HEK293 (cell line): Measurements from ENCODE around the gene NSUN4.
A peak's percentile ranks its signal among the peaks of the same experiment; 100 is the strongest.

Experiments used
- CTCF ChIP-seq: fragments of 450-650 bp; formaldehyde crosslinking; IDR thresholded peaks from 2 replicates; pipeline ENCODE4 v1.5.1; 2016; ENCODE audit warnings: missing biosample characterization, missing genetic modification characterization
- HOXA7 ChIP-seq: sonication (generic); formaldehyde crosslinking; IDR thresholded peaks from 2 replicates; pipeline ENCODE4 v1.8.1; 2022; ENCODE audit warnings: missing genetic modification reagents, borderline replicate concordance
- KLF1 ChIP-seq: fragments of 450-650 bp; formaldehyde crosslinking; IDR thresholded peaks from 2 replicates; pipeline ENCODE4 v1.5.1; 2016; ENCODE audit warnings: missing biosample characterization, missing genetic modification characterization
- REPIN1 ChIP-seq: fragments of 450-650 bp; formaldehyde crosslinking; IDR thresholded peaks from 2 replicates; pipeline ENCODE4 v1.5.1; 2017; ENCODE audit warnings: missing biosample characterization, missing genetic modification characterization, low read depth
- SCRT1 ChIP-seq: fragments of 450-650 bp; formaldehyde crosslinking; IDR thresholded peaks from 2 replicates; pipeline ENCODE4 v1.5.1; 2016; ENCODE audit warnings: missing biosample characterization, missing genetic modification characterization, borderline replicate concordance
- YY2 ChIP-seq: fragments of 450-650 bp; formaldehyde crosslinking; IDR thresholded peaks from 2 replicates; pipeline ENCODE4 v1.5.1; 2016; ENCODE audit warnings: missing biosample characterization, missing genetic modification characterization
- ZBTB17 ChIP-seq: fragments of 450-650 bp; formaldehyde crosslinking; IDR thresholded peaks from 2 replicates; pipeline ENCODE4 v1.5.1; 2016; ENCODE audit warnings: missing biosample characterization, missing genetic modification characterization
- ZBTB26 ChIP-seq: fragments of 450-650 bp; formaldehyde crosslinking; optimal IDR thresholded peaks from 2 replicates; pipeline ENCODE3; 2016; ENCODE audit warnings: missing biosample characterization, mild to moderate bottlenecking, missing genetic modification characterization
- ZBTB49 ChIP-seq: fragments of 450-650 bp; formaldehyde crosslinking; IDR thresholded peaks from 2 replicates; pipeline ENCODE4 v1.5.1; 2016; ENCODE audit warnings: missing biosample characterization, missing genetic modification characterization, low read depth
- ZNF132 ChIP-seq: fragments of 450-650 bp; formaldehyde crosslinking; IDR thresholded peaks from 2 replicates; pipeline ENCODE4 v1.5.1; 2017; ENCODE audit warnings: missing biosample characterization, missing genetic modification characterization, borderline replicate concordance
- ZNF133 ChIP-seq: fragments of 450-650 bp; formaldehyde crosslinking; IDR thresholded peaks from 2 replicates; pipeline ENCODE4 v1.5.1; 2016; ENCODE audit warnings: missing biosample characterization, missing genetic modification characterization
- ZNF138 ChIP-seq: fragments of 450-650 bp; formaldehyde crosslinking; IDR thresholded peaks from 2 replicates; pipeline ENCODE4 v1.5.1; 2016; ENCODE audit warnings: missing biosample characterization, missing genetic modification characterization, borderline replicate concordance
- ZNF148 ChIP-seq: fragments of 450-650 bp; formaldehyde crosslinking; IDR thresholded peaks from 2 replicates; pipeline ENCODE4 v1.5.0; 2017; ENCODE audit warnings: missing biosample characterization, missing genetic modification characterization, borderline replicate concordance
- ZNF16 ChIP-seq: fragments of 450-650 bp; formaldehyde crosslinking; IDR thresholded peaks from 2 replicates; pipeline ENCODE4 v1.5.1; 2016; ENCODE audit warnings: low read depth, missing biosample characterization, missing genetic modification characterization
- ZNF184 ChIP-seq: fragments of 450-650 bp; IDR thresholded peaks from 2 replicates; pipeline ENCODE4 v1.5.1; 2018; ENCODE audit warnings: missing biosample characterization, mild to moderate bottlenecking, missing genetic modification characterization
- ZNF19 ChIP-seq: fragments of 450-650 bp; formaldehyde crosslinking; IDR thresholded peaks from 2 replicates; pipeline ENCODE4; 2016; ENCODE audit warnings: missing biosample characterization, missing genetic modification characterization, low read depth
- ZNF202 ChIP-seq: fragments of 450-650 bp; formaldehyde crosslinking; IDR thresholded peaks from 2 replicates; pipeline ENCODE4 v1.5.1; 2016; ENCODE audit warnings: missing biosample characterization, missing genetic modification characterization, borderline replicate concordance
- ZNF214 ChIP-seq: fragments of 450-650 bp; formaldehyde crosslinking; IDR thresholded peaks from 2 replicates; pipeline ENCODE4 v1.5.1; 2017; ENCODE audit warnings: missing biosample characterization, mild to moderate bottlenecking, missing genetic modification characterization, borderline replicate concordance
- ZNF24 ChIP-seq: fragments of 450-650 bp; formaldehyde crosslinking; IDR thresholded peaks from 2 replicates; pipeline ENCODE4 v1.5.1; 2016; ENCODE audit warnings: missing biosample characterization, missing genetic modification characterization
- ZNF274 ChIP-seq, 2 experiments: fragments of 200-500 bp in 1 of 2; fragments of 450-650 bp in 1 of 2; sonication (Bioruptor generic) in 1 of 2; formaldehyde crosslinking in 1 of 2; IDR thresholded peaks; 2 replicates each; pipeline versions ENCODE4 v1.5.1 to v1.6.1; 2014 to 2016; ENCODE audit warnings: borderline replicate concordance in 1 of 2, inconsistent platforms in 1 of 2, low read length in 1 of 2, missing biosample characterization in 1 of 2, missing genetic modification characterization in 1 of 2
- ZNF311 ChIP-seq: fragments of 450-650 bp; formaldehyde crosslinking; IDR thresholded peaks from 2 replicates; pipeline ENCODE4 v1.5.1; 2017; ENCODE audit warnings: missing biosample characterization, missing genetic modification characterization, borderline replicate concordance
- ZNF391 ChIP-seq: fragments of 450-650 bp; formaldehyde crosslinking; IDR thresholded peaks from 2 replicates; pipeline ENCODE4 v1.5.1; 2016; ENCODE audit warnings: low read depth, missing biosample characterization, missing genetic modification characterization, borderline replicate concordance
- ZNF514 ChIP-seq: fragments of 450-650 bp; formaldehyde crosslinking; IDR thresholded peaks from 2 replicates; pipeline ENCODE4 v1.5.1; 2016; ENCODE audit warnings: missing biosample characterization, missing genetic modification characterization
- ZNF521 ChIP-seq: fragments of 450-650 bp; formaldehyde crosslinking; IDR thresholded peaks from 2 replicates; pipeline ENCODE4 v1.5.1; 2017; ENCODE audit warnings: missing biosample characterization, mild to moderate bottlenecking, missing genetic modification characterization
- ZNF549 ChIP-seq: fragments of 450-650 bp; IDR thresholded peaks from 2 replicates; pipeline ENCODE4 v1.5.1; 2018; ENCODE audit warnings: missing biosample characterization, missing genetic modification characterization, mild to moderate bottlenecking, inconsistent platforms, moderate library complexity
- ZNF560 ChIP-seq: fragments of 450-650 bp; formaldehyde crosslinking; IDR thresholded peaks from 2 replicates; pipeline ENCODE4 v1.5.1; 2017; ENCODE audit warnings: missing biosample characterization, missing genetic modification characterization, borderline replicate concordance
- ZNF571 ChIP-seq: fragments of 450-650 bp; formaldehyde crosslinking; IDR thresholded peaks from 2 replicates; pipeline ENCODE4 v1.5.0; 2017; ENCODE audit warnings: missing biosample characterization, missing genetic modification characterization
- ZNF624 ChIP-seq: fragments of 450-650 bp; formaldehyde crosslinking; IDR thresholded peaks from 2 replicates; pipeline ENCODE4 v1.5.1; 2017; ENCODE audit warnings: missing biosample characterization, missing genetic modification characterization
- ZNF654 ChIP-seq: fragments of 450-650 bp; formaldehyde crosslinking; IDR thresholded peaks from 2 replicates; pipeline ENCODE4 v1.5.1; 2016; ENCODE audit warnings: low read depth, missing biosample characterization, missing genetic modification characterization
- ZNF76 ChIP-seq: fragments of 450-650 bp; formaldehyde crosslinking; IDR thresholded peaks from 2 replicates; pipeline ENCODE4; 2016; ENCODE audit warnings: low read depth, missing biosample characterization, missing genetic modification characterization, borderline replicate concordance
- ZNF768 ChIP-seq: fragments of 450-650 bp; formaldehyde crosslinking; IDR thresholded peaks from 2 replicates; pipeline ENCODE4 v1.5.1; 2018; ENCODE audit warnings: missing biosample characterization, mild to moderate bottlenecking, missing genetic modification characterization
- ZNF785 ChIP-seq: fragments of 450-650 bp; formaldehyde crosslinking; IDR thresholded peaks from 2 replicates; pipeline ENCODE4 v1.5.1; 2016; ENCODE audit warnings: missing biosample characterization, missing genetic modification characterization

The NSUN4 gene

GRCh38 chr1:46394108-46394871, 53.7 kb downstream of the NSUN4 start, which contains the start of gene FAAH (continued):
- TF ChIP-seq ZNF132 (tag by site-specific recombination) (no peak), ZNF549 (no peak; the same call in 1 of the 2 replicates), ZNF76 (tag by site-specific recombination) (peak; percentile 49; the same call in 1 of the 2 replicates), ZBTB17 (peak; percentile 68), ZNF202 (no peak), ZNF24 (tag by site-specific recombination) (no peak), ZNF391 (tag by site-specific recombination) (peak; percentile 71; the same call in 1 of the 2 replicates), ZNF571 (tag by site-specific recombination) (no peak), ZNF624 (tag by site-specific recombination) (no peak), ZNF654 (no peak), ZNF785 (no peak), ZNF138 (no peak), ZNF133 (tag by site-specific recombination) (no peak), ZNF16 (tag by site-specific recombination) (no peak), ZNF148 (tag by site-specific recombination) (peak; percentile 67; the same call in 1 of the 2 replicates), KLF1 (tag by site-specific recombination) (peak; percentile 78), ZNF184 (tag by site-specific recombination) (peak; percentile 60; the same call in 1 of the 2 replicates), ZNF514 (tag by site-specific recombination) (no peak), HOXA7 (CRISPR knock-in tag) (no peak), SCRT1 (tag by site-specific recombination) (no peak), ZNF311 (tag by site-specific recombination) (no peak), YY2 (tag by site-specific recombination) (peak; percentile 64), ZNF274 (IDR thresholded peaks at IDR 0.05; ENCODE audit: low read length) (no peak), ZNF274 (tag by site-specific recombination; IDR thresholded peaks at IDR 0.05; ENCODE audit: borderline replicate concordance) (no peak), ZNF214 (tag by site-specific recombination) (no peak), ZNF521 (tag by site-specific recombination) (no peak), ZNF19 (tag by site-specific recombination) (no peak), CTCF (tag by site-specific recombination) (no peak), ZBTB49 (no peak), ZNF560 (tag by site-specific recombination) (no peak), ZNF768 (tag by site-specific recombination) (no peak), ZBTB26 (tag by site-specific recombination) (peak; percentile 89), REPIN1 (tag by site-specific recombination) (no peak)
